ENCODE measurements around the gene KLHDC8A. TPM values are rescaled to one million over a fixed set of nuclear protein-coding genes. Genes with fewer than 3 reads are reported as not detected.

KLHDC8A gene
- total RNA-seq, 1 donor from 2014 or later = not detected

GRCh38 chr1:205339717-205340116, 17.0 kb downstream of the KLHDC8A start:
- no peak overlapping the region for H3K4me3 Mint-ChIP-seq (ENCODE audit: unreplicated experiment)
- no peaks in the 10 kb centered on the region for H3K36me3 Mint-ChIP-seq (ENCODE audit: unreplicated experiment)
- H3K27ac Mint-ChIP-seq (ENCODE audit: unreplicated experiment) = no peak overlapping the region
- DNase-seq (ENCODE audit: extremely low spot score, unreplicated experiment) = no peak
- H3K9me3 Mint-ChIP-seq (ENCODE audit: unreplicated experiment) = no peaks in the 10 kb centered on the region
- peaks cover 6% of the 10 kb centered on the region for H3K4me1 Mint-ChIP-seq (ENCODE audit: unreplicated experiment)
- peaks cover 38% of the 10 kb centered on the region for H3K27me3 Mint-ChIP-seq (ENCODE audit: unreplicated experiment)
- TF ChIP-seq CTCF (IDR thresholded peaks at IDR 0.05) = no peak

DNA sequence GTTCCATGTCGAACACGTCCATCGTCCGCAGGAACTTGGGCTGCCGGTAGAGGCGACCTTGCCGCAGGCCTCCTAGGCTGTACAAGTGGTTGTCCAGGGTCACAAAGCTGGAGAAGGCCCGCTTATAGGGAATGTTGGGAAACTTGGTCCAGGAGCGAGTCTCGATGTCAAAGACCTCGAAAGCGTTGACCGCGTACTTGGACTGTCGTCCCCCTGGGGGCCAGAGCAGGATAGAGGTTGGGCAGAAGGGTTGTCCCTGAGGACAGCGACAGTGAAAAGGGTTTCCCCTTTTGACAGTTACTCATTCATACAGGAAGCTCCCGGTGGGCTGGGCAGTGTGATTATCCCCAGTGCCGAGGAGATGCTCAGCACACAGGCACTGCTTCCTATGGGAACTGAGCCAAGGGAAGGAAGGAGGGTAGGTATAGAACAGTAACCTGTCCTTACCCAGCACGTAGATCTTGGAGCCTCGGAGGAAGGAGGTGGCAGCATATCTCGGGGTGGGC, 17.5 kb downstream of the KLHDC8A start:
- no peak for DNase-seq (ENCODE audit: extremely low spot score, unreplicated experiment)
- Mint-ChIP-seq H3K36me3 (ENCODE audit: unreplicated experiment) (no peaks in the 10 kb centered on the region), H3K4me1 (ENCODE audit: unreplicated experiment) (peaks cover 2% of the 10 kb centered on the region), H3K9me3 (ENCODE audit: unreplicated experiment) (no peaks in the 10 kb centered on the region), H3K4me3 (ENCODE audit: unreplicated experiment) (no peak overlapping the region), H3K27me3 (ENCODE audit: unreplicated experiment) (peaks cover 33% of the 10 kb centered on the region), H3K27ac (ENCODE audit: unreplicated experiment) (no peak overlapping the region)
- TF ChIP-seq CTCF (IDR thresholded peaks at IDR 0.05) = no peak

- no peak for DNase-seq (ENCODE audit: extremely low spot score, unreplicated experiment)
- H3K9me3 Mint-ChIP-seq (ENCODE audit: unreplicated experiment) = no peaks in the 10 kb centered on the region
- no peak overlapping the region for H3K4me3 Mint-ChIP-seq (ENCODE audit: unreplicated experiment)
- H3K36me3 Mint-ChIP-seq (ENCODE audit: unreplicated experiment) = no peaks in the 10 kb centered on the region
- no peak for TF ChIP-seq CTCF (IDR thresholded peaks at IDR 0.05)
- H3K27ac Mint-ChIP-seq (ENCODE audit: unreplicated experiment) = no peak overlapping the region
- H3K4me1 Mint-ChIP-seq (ENCODE audit: unreplicated experiment) = no peaks in the 10 kb centered on the region
- peaks cover 36% of the 10 kb centered on the region for H3K27me3 Mint-ChIP-seq (ENCODE audit: unreplicated experiment)
Measured at GRCh38 chr1:205338011-205338410, 18.7 kb downstream of the KLHDC8A start.

GRCh38 chr1:205337481-205337880, 19.2 kb downstream of the KLHDC8A start:
- H3K27ac Mint-ChIP-seq (ENCODE audit: unreplicated experiment) = no peak overlapping the region
- TF ChIP-seq CTCF (IDR thresholded peaks at IDR 0.05) = no peak
- no peaks in the 10 kb centered on the region for H3K36me3 Mint-ChIP-seq (ENCODE audit: unreplicated experiment)
- H3K4me3 Mint-ChIP-seq (ENCODE audit: unreplicated experiment) = no peak overlapping the region
- no peaks in the 10 kb centered on the region for H3K9me3 Mint-ChIP-seq (ENCODE audit: unreplicated experiment)
- no peaks in the 10 kb centered on the region for H3K4me1 Mint-ChIP-seq (ENCODE audit: unreplicated experiment)
- DNase-seq (ENCODE audit: extremely low spot score, unreplicated experiment) = no peak
- peaks cover 32% of the 10 kb centered on the region for H3K27me3 Mint-ChIP-seq (ENCODE audit: unreplicated experiment)

GRCh38 chr1:205335692-205336091, 21.0 kb downstream of the KLHDC8A start:
- peaks cover 29% of the 10 kb centered on the region for H3K27me3 Mint-ChIP-seq (ENCODE audit: unreplicated experiment)
- no peaks in the 10 kb centered on the region for H3K4me1 Mint-ChIP-seq (ENCODE audit: unreplicated experiment)
- no peak overlapping the region for H3K27ac Mint-ChIP-seq (ENCODE audit: unreplicated experiment)
- H3K9me3 Mint-ChIP-seq (ENCODE audit: unreplicated experiment) = no peaks in the 10 kb centered on the region
- TF ChIP-seq CTCF (IDR thresholded peaks at IDR 0.05) = peak; percentile 96
- no peak overlapping the region for H3K4me3 Mint-ChIP-seq (ENCODE audit: unreplicated experiment)
- H3K36me3 Mint-ChIP-seq (ENCODE audit: unreplicated experiment) = no peaks in the 10 kb centered on the region
- peak; percentile 92 for DNase-seq (ENCODE audit: extremely low spot score, unreplicated experiment)

Measured in osteocyte (in vitro differentiated cells).